H4 (cell line): Measurements from ENCODE around the gene PRKAG2. TPM values are rescaled to one million over a fixed set of nuclear protein-coding genes. Genes with fewer than 3 reads are reported as not detected.
A peak's percentile ranks its signal among the peaks of the same experiment; 100 is the strongest.
"Not testable (repeated sequence)": the region's sequence is repeated elsewhere in the genome, so short reads cannot be mapped to it uniquely, and the experiment has no call there.

Experiments used
- DNase-seq: peaks from one replicate; pipeline ENCODE4 v3.0.0-alpha.2; 2015; ENCODE audit warnings: low spot score
- total RNA-seq: library from RNA; depleted of rRNA; stranded (reverse); fragments of >200 nt; shearing (Covaris generic); gene quantifications from 2 replicates; pipeline ENCODE4 v1.2.3, GENCODE V29; 2014

PRKAG2 gene
- total RNA-seq, 1 experiment from 2014 or later, result 7.3 TPM

DNA sequence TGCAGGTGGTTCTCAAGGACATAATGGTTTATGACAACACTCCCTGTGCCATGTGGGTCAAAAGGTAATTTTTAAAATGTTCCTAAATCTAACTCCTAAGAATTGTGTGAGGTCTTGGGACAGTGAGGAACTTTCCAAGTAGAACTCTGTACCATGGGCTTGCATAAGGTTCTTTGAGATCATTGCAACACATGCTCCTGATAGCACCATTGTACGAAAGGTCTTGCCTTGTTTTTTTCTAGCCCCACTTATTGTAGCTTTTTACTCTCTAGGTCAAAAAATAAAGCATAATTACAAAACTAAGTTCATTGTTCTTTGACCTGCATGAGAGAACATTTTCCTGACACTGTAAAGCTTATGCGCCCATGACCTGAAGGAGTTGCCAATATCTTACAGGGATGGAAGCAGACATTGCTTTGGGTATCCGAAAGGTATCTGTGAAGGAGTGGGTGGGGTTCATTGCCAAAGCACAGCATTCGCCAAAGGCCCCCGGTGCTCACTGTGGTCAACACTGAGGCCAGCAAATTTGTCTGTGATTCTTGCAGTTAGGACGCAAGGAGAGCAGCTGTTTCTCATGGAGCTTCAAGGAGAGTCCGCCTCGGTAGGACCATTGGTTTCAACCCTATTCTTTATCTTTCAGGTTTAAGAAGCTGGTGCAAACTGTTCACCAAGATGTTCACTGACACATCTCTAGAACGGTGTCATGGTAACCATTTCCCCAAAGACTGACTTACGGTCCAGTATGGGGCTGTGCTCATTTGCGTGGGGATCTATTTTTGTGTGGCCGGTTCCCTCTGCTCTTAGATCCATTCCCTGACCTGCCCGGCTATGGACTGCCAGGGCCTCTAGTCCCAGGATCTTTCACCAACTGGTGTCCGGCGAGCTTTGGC is 7.6 kb upstream of the PRKAG2 start:
- no peak for DNase-seq

DNA sequence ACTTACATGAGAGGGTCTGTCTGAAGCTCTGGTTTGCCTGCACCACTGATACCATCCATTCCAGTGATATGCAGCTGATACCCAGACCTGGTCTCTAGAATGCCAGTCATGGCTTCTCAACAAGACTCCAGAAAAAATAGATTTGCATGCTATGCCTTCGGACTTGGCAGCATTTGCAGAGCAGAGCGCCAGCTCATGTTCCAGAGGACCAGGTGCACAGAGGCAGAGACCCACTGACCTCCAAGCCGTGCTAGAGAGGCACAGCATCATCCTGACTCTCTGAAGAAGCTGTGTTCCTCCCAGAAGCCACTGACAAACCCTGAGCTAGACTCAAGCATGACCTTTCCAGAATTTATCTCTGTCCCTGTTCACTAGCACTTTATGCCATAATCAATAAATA is 6.9 kb upstream of the PRKAG2 start:
- DNase-seq, result no peak

DNA sequence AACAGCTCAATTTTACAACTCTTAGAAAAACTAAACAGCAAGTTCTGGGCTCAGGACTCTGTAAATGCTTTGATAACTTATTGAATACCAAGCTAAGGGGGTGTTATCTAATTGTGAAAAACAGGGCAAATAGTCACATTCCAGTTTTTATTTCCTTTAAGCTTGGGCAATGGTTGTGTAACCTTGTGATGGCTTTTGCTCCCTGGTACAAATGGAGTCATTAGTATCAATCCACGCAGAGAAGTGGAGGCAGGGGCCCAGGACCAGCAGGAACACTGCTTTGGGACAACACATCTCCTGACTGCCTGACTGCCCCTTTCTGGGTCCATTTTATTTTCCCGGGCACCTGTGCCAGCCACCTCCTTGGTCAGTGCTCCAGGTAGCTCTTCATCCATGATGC is 5.8 kb upstream of the PRKAG2 start:
- DNase-seq, result no peak

DNA sequence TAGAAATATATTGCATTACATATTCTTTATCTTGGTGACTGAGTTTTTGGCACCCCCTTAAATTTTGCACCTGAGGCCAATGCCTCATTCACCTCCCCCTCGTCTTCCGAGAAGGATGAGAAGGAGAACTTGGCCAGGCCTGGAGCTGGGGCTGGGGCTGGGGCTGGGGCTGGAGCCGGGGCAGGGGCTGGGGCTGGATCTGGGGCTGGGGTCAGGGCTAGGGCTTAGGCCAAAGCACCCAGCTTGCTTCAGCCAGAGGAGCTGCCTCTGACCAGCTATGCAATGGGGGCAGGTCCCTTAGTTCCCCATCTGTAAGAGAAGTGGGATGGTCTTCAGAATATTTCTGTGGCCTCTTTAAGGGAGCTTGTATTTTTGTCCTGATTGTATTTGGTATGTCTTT is 3.8 kb upstream of the PRKAG2 start:
- no peak for DNase-seq

DNA sequence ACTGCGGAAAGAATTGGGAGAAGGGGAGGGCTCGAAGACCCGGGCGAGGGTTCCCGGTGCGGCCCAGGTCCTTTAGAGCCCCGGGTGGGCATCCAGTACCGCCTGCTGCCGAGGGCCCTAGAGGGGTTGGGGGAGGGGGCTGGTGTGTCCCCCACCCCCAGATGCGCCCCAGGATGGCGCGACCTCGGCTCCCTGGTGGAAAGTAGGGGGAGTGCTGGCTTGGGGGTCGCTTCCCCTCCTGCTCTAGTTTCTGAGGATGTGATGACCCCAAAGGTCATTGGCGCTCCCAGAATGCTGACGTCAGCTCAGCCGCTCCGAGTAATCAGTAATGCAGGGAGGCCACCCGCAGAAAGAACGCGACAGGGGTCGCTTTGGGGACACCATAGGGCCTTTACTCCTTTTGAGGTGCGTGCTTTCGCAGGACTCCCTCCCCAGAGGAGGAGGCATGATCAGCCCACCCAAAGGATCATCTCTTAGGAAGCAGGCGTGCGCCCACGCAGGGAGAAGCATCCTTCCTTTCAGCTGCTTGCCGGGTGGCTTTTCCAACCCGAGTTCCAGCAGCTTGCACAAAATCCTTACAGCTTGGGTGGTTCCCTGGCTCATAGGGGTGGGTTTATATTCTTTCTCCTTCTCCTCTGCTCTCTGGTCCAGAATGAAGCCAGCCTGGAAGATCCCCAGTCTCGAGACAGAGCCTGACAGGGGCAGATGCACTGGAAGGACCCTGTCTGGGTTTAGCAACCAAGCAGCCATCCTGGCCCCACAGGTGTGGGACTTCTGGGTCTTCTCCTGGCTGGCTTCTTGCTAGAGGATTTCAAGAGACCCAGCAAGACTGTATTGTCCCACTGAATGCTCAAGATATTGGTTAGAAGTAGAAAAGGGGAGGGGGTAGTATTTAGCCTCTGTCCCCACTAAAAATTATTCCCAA is 1.3 kb upstream of the PRKAG2 start:
- no peak for DNase-seq

DNA sequence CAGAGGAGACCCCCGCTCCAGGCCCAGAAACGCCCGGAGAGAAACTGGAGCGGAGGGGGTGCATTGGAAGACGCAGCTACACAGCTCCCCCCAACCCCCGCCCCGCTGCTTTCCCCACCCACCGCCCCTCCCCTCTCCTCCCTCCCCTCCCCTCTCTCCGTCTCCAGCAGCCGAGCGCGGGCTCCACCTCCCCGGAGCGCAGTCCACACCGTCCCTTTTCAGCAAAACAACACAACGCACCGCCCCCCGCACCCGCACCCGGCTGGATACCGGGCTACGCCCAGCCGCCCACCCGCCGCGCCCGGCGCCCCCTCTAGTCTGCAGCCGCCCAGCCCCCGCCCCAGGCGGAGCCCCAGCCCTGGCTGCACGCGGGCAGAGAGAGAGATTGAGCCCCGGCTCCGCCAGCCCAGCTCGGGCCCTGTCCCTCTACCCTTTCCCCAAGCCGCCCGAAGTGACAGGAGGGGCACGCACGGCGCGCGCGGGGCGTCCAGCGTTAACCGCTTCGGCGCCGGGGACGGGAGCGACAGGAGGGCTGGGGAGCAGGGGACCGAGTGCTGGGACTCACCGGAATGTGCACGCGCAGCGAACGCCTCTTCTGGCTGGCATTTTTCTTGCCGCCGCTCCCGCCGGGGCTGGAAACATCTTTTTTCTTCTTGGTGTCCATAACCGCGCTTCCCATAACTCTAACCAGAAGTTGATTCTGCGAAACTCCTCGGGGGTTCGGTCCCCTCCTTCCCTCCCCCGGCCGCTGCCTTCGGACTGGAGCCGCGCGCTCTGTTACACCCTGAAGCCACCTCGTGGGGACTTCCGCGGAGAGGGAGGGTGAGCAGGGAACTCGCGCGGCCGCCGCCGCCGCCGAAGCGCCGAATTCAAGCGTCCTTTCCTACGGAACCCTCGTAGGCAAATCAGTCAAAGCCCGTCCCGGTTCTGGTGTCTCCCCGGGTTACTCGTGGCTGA is 695 bp downstream of the PRKAG2 start:
- peak; percentile 43 for DNase-seq

DNA sequence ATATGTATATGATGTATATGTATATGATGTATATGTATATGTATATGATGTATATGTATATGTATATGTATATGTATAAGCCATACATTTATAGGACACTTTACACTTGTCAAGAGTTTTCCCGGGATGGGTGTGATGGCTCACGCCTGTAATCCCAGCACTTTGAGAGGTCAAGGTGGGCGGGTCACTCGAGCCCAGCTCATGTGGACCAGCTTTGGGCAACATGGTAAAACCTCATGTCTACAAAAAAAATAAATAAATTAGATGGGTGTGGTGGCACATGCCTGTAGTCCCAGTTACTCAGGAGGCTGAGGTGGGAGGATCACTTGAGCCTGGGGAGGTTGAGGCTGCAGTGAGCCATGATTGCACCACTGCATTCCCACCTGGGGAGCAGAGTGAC is 2.4 kb downstream of the PRKAG2 start:
- DNase-seq, result not testable (repeated sequence)

DNA sequence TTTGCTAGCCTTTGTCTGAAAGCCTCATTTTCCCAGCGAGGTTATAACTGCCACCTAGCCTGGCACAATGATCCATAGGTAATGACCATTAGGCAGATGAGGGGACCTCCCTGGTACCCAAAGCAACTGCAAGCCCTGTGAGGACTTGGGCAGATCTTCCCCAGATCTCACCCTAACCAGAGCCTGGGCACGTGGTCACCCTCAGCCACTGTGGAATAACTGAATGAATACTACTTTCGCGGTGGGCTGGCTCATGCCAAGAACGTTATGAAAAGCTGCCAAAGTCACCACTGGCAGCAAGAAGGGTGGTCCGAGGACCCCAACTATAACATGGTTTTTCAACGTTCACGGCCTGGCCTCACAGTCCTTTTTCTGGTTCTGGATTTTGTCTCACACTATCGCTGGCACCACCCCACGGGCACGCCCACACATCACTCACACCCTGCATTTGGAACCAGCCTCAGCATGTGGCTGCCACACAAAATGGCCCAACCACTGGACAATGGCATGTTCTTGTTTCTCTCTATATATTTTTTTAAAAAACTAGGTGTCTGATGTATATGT is 3.4 kb downstream of the PRKAG2 start:
- DNase-seq, result no peak

DNA sequence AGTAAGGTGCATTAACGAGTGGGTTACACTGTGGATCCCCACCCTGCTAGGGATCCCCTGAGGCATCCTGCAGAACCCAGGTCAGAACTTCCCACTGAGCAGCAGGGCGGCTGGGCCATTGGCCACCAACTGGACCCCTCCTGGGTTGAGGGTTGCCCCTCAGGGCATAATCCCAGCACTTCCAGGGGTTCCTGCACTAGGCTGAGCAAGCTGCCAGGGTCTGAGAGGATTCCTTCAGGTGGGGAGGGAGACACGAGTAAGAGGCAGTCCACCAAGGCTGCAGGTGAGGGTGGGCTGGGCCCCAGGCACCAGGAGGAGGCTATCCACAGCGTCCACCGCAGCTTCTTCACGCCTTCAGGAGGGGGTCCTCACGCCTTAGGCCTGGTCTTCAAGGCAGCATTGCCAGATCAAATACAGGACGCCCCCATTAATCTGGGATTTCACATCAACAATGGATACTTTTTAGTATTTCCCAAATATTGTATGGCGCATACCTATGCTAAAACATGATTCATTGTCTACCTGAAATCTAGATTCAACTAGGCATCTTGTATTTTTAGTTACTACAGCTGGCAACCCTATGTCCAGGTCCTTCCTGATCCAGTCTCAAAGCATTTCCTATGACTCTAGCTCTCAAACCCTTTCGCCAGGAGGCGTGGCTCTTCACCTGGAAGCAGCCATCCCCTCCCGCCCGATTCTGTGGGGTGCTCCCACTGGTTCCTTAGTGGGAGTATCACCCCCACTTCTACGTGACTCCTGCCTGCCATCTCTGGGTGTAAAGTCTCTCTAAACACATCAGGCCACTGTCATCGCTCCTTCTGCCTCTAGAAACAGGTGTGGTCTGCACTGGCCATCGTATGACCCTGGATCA is 4.1 kb downstream of the PRKAG2 start:
- no peak for DNase-seq

DNA sequence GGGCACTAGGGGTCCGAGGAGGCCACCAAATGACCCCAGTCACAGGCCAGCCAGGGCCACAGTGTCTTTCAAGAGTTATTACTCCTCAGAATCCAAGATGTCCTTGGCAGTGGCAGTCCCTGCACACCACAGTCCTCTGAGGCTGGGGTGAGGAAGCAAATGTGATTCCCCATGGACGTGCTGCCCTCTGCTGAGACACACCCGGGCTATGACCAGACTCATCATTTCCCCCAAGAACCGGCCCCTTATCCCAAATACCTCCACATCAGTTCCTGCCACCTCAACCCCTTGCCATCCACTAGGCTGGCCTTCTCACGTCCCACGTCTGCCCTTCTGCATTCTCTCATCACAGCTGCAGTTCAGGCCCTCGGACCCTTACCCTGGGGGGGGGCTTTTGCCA is 5.0 kb downstream of the PRKAG2 start:
- DNase-seq, result no peak

DNA sequence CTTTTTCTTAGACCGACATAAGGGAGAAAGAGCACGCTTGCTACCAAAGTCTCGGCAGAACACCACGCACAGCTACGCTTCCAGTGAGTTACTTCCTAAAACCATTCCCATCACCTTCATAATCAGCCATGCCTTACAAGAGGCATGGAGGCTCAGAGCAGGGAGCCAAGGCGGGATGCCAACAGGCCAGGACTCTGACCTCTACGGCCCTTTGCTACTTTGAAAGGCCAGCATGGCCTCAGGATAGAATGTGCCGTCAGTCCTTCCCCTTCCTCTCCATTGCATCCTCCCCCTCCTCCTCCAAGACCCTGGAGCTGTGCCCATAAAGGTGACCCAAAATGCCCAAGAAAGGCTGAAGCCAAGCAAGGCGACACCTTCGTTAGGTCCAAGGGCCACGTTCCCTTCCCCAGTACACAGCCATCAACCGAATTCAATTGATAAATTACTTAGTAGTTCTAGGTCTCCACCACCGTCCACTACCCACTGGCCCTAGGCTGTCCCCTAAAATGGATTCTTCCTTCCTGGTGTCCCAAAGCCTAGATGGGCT is 5.7 kb downstream of the PRKAG2 start:
- DNase-seq, result no peak

DNA sequence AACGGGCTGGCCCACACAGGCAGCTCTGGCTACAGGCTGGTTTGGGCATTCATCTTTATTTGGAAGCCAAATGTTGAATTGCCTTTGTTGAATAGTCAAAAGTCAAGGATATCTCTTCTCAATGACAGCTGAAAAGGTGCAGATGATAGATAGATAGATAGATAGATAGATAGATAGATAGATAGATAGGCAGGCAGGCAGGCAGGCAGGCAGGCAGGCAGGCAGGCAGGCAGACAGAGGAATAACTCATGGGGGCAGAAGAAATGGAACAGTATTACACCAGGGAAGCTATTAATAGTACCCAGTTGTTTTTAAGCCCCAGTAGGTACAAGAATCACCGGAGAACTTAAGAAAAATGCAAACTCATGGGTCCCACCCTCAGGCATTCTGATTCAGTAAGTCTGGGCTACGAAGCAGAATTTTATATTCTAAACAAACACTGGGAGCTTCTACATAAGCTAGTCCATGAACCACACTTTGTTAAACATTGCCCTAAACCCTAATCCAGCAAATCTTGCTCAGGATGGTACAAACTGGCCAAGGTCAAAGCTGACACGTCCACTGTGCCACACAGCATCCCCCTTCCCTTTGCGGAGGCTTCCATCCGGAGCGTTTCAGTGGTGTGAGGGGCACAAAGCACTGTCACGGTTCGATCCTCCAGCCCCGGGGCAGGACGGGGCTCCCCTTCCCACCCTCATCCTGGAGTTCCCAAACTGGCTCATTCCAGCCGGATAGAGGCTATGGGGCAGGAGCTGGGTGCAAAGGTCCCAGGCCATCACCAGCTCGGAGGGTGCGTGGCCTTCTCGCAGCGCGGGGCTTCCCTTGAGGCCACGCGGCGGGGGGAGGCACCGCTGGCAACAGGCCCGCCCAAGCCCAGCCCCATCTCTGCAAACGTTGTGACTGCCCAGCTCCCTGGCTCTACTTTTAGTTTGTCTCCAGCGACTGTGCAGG is 6.7 kb downstream of the PRKAG2 start:
- DNase-seq, result peak; percentile 51

DNA sequence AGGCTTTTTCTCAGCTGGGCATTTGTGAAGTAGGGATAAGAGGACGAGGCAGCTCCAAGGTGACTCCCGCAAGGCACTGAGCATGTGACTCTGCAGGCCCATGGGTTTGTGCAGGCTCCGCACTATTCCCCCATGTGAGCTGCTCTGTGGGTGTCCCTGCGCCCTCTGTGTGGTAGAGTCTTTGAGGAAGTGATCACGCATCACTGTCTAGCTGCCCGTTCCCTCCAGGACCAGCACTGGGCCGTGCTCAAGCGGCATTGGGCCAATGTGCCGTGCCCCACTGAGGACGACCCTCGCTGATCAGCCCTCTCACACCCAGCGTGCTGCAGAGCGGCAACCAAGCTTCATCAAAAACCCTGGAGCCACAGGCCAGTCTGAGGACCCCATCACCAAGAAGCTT is 7.5 kb downstream of the PRKAG2 start:
- no peak for DNase-seq

DNA sequence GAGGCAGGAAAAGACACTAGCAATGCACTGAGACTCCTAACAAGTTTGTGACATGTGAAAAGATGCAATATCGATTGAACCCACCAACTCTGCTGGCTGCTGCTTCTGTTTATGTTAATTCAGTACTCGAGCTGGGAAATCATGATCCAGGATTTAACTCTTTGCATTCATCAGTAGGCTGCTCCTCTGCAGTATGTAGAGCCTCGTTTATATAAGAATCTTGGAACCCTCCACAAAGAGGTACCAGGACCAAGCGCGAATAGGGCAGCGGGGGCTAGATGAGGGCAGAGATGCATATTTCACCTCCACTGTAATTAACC is 7.8 kb downstream of the PRKAG2 start:
- no peak for DNase-seq

DNA sequence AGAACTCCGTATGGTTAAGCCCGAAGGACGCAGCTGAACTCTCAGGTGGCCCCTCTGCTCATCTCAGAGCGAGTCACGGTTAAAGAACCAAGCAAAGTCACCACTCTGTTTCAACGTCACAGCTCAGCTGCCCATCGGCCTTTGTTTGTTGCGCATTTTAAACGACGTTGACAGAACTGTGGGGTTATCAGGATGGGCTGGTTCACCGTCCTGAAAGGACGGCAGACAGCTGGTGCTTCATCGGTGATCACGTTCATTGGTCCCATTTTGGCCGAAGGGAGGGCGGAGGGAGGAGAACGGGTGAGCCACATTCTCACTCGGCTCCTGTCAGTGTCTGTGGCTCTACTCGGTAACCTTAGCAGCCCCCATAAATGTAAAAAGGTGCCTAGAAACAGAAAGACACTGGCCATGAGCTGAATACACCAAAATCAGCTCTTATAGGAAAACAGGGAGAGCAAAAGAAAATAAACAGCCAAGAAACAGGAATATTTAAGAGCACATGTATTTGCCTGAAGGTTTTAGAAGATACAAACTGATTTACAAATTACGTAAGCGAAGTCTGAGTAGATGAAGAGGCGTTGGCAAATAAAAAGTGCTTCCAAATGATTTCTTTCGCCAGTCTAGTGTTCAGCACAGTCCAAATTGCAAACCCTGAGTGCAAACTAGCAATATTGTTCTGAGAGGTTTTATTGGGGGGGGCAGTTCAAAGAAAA is 8.4 kb downstream of the PRKAG2 start:
- DNase-seq, result no peak

DNA sequence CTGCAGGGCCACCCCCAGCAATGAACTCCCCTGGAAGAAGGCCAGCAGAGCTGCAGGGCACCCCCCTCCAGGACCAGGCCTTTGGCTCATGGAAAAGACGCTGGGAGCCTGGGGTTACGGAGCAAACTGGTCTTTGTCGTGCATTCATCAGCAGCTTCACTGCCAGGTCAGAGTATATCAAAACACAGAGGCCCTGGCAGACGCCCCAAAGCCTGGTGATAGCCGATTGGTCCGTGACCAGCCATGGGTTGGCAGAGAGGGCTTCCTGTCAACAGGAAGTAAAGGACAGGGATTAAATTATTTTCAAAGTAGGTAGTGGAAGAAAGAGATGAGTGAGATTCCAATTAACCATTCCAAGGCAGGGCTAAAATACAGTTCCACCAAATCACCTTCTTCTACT is 9.0 kb downstream of the PRKAG2 start:
- DNase-seq, result no peak

DNA sequence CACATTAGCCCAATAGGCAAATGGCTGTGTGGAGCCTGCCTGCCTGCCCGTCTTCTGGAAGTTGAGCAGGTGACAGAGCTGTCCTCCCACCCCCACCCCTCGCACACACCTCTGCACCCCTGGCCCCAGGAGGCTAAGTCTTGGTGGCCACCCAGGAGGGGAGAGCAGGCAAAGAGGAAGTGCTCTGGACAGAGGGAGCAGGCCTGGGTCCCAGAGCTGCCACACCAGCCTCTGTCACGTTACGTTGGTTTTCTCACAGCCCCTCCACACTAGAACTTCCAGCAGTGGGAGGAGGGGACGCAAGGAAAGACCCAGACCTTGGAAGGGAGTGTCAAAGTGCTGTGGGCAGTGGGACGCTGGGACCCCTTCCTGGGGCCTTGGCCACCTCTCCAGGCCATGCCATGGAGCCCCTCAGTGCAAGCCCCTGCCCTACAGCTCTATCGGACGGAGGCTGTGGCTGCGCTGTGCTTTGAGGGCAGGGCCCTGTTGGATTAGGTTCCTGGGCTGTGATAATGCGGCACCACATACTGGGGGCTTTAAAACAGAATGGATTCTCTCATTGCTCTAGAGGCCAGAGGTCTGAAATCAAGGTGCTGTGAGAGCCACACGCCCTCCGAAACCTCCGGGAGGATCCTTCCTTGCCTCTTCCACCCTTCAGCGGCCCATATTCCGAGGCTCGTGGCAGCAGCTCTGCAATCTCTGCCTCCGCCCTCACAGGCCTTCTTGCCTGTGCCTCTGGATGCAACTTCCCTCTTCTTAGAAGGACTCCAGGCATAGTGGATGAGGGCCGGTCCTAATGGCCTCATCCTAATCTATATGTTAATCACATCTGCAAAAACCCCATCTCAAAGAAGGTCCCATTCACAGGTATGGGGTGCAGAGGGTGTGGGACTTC is 9.9 kb downstream of the PRKAG2 start:
- no peak for DNase-seq
